OCI-LY1 (cell line): ENCODE data around the gene MTMR3.

Experiments used
- CTCF ChIP-seq: fragments of 200-600 bp; sonication (generic), shearing (Covaris generic); IDR thresholded peaks from 2 replicates; pipeline ENCODE4 v1.5.1; 2017; ENCODE audit warnings: mild to moderate bottlenecking, antibody characterized with exemption, low read length, moderate library complexity, mixed read lengths
- EZH2 ChIP-seq: fragments of 200-600 bp; sonication (generic), shearing (Covaris generic); IDR thresholded peaks from 2 replicates; pipeline ENCODE4 v1.8.0; 2017; ENCODE audit warnings: borderline replicate concordance, mixed run types, mild to moderate bottlenecking, antibody characterized with exemption, low read length, moderate library complexity, mixed read lengths

GRCh38 chr22:29870574-29870973 is 12.4 kb upstream of the MTMR3 start:
- no peak for TF ChIP-seq CTCF
- no peak for TF ChIP-seq EZH2
